Activated CD4-positive, CD25-positive, alpha-beta regulatory T cell treated with anti-CD3 and anti-CD28 coated beads, Interleukin-2, amount 50 U/mL, for 24 hours (primary cell): ENCODE data around the gene DCAF5.

Experiments used
- ATAC-seq, 2 donors: fragments of 150-1000 bp; cut with Tn5 transposase; one replicate each; pipeline ENCODE4 v1.10.0; 2021; ENCODE audit warnings: mild to moderate bottlenecking in 1 of 2, moderate library complexity in 1 of 2

The DCAF5 gene

DNA sequence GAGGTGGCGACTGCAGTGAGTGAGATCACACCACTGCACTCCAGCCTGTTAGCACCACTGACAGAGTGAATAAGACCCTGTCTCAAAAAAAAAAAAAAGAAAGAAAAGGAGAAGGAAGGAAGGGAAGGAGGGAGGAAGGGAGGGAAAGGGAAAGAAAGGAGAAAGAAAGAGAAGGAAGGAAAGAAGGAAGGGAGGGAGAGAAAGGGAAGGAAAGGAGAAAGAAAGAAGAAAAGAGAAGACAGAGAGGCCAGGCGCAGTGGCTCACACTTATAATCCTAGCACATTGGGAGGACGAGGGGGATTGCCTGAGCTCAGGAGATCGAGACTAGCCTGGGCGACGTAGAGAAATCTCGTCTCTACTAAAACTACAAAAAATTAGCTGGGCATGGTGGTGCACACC is 13.2 kb downstream of the DCAF5 start:
- ATAC-seq: no peak

DNA sequence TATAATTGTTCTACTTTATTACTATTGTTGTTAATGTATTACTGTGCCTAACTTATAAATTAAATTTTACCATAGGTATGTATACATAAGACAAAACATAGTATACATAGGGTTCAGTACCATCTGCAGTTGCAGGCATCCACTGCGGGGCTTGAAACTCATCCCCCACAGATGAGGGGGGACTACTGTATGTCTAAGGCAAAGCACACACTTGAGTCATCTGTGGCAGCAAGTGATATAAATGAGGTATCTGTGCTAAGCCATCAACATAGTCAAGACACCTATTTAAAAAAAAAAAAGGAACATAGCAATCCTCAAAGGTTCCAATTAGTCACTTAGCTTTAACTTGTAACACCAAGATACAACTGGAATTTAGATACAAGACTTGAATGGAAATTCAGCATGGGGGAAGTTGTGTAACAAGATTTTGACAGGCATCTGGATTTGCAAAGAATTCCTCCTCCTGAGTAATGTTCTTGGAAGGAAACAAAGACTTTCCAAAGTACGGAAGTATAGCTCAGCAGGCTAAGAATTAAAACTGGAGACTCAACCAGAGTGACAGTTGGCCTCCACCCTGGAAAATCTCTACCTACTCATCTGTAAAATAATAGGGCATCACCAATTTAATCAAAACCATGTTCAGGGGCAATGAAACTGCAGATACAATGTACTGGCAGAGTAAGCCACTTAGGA is 14.9 kb downstream of the DCAF5 start:
- ATAC-seq: peak; percentile 71 to 84

DNA sequence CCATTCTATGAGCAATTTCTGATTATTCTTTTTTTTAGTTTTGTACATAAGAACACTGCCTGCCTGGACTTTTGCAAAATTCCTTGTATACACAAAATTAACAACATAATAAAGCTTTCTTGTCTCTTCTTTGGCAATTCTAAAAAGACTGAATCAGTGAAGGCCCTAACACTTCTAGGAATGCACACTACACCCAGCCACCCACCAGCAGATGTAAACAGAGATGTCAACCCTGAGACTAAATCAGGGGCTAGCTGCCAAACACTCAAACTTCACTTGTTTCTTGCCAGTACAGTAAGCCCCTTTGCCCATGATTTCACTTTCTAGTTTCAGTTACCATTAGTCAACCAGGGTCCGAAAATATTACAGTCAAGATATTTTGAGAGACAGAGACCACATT is 15.5 kb downstream of the DCAF5 start:
- ATAC-seq: peak; percentile 27 to 39

DNA sequence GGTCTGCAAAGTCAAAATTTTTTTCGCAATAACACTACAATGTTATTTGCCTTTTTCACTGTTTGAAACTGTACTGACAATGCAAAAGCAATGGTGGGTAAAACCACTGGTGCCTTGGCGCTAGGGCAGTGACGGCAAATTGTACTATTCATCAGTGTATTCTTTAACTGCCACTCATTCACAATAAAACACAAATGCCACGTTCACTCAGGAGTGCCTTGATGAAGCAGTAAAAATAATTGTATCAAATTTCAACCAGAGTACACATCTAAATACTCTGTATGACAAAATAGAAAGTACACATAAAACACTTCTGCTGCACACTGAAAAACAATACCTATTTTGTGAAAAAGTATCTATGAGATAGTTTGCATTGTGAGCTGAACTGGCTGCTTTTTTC is 17.8 kb downstream of the DCAF5 start:
- no peak for ATAC-seq

DNA sequence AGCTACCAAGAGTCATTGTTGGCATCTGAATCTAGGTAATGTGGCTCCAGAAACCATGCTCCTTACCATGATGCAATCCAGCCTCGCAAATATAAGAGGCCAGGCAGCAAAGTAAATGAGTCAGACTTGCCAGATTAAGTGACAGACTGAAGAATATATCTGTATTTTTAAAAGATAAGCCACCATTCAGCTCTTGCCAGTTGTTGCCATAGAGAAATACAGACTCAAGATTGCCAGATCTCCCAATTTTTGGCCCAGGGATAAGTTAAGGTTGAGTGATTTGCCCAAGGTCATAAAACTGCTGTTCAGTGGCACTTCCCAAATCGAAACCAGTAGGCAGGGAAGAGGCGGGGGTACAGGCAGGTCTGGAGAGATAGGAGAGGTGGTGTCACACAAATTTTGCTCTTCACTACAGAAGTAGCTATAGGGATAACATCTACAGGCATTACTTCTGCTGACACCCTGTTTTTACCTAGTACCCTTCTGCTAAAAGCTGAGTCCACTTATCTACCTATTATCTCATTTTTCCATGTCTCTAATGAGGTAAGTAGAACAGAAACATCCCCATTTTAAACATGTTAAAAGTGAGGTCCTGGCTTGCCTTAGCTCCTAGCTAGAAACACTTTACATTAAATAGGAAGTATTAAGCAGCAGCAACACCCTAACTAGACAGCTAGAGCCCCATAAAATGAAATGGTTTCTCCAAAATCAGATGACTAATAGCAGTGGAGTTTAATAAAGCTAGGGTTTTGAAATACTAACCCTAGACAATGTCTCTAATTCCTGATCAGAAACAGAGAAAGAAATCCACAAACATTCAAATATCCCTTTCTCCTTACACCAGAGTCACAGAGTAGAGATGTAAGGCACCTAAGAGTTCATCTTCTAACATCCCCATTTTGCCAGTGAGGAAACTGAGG is 19.5 kb downstream of the DCAF5 start:
- peak; percentile 60 to 66 for ATAC-seq

DNA sequence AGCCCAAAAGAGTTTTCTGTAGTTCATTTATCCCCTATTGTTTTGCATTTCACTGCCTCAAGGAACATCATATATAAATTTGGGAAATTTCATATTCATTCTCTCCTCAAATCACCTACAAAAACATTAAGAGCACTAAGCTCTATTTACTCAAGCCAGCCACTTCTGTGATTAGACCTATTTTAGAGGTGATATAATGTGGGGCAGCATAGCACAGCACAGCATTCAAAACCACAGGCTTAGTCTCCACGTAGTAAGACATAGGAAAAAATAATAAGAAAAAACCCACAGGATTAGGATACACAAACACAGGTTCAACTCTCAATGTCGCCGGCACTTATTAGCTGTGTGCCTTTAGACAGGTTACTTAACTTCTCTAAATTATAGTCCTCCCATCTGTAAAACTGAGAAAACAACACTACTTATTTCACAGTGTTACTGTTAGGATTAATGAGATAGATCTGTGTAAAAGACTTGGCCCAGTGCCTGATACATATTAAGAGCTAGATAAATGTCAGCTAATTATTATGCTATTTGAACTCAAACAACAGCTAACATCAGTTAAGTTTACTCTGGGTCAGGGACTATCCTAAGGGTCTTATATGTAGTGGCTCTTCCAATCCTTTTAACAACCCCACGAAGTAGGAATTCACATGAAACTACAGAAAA is 20.3 kb downstream of the DCAF5 start:
- peak in 1 of 2 donors; percentile 4 for ATAC-seq

DNA sequence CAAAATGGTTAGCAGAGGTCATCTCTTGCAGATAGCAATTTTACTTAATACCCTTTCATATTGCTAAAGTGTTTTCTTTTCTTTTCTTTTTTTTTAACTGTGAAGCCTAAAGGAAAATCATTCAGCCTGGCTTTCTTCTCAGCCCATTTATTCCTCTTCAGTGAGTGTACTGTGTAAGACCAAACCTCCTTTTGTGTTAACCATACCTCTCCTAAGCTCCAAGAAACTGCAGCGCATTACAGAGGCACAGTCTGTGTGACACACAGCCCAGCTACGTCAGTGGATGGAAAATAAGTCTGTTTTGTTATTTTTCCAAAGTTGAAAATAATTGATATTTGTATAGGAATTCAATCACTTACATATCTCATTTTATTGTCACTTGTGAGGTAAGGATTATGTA is 21.7 kb downstream of the DCAF5 start:
- ATAC-seq: no peak

DNA sequence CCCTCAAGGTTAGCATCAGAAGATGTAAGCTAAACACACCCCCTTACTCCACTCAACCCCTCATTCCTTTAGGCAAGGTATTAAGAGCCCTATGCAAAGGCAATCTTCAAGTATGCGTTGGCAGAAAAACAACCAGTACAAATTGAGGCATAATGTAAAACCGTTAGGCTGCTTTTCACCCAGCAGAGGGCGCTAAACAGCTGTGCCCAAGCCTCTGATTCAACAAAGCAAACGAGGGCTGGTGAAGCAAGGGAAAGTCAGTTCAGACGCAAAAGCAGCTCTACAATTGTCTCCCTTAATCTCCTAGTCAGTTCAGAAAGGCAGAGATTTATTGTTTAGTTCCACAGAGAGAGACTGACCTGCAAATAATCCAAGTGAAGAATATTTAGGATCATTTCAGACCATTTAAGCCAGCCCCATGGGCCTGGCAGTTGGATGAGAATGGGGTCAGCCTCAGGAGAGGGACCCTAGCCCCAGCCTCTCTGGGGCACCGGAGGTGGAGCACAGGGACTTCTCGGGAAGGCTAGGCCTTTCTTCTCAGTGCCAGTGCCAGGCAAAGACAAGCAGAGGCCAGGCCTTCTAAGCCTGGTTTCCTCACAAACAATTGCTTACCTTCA is 23.5 kb downstream of the DCAF5 start:
- peak; percentile 60 to 76 for ATAC-seq

DNA sequence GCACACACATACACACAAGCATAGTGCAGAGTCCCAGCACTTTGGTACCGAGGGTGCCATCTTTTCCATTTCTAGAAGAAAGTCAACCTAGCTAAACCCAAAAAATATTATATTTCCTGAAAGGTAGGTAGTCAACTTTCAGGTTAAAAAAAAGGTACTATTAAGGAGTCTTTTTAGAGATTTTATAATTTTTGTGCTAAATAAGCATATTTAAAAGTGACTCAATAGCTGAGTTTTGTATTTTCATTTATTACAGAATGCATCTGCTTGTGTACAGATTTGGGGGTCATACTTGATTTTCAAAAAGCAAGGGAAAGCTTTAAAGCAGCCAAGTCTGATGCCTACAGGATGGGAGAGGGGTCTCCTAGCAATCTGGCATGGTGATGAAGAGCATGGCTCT is 34.6 kb downstream of the DCAF5 start:
- ATAC-seq: no peak

DNA sequence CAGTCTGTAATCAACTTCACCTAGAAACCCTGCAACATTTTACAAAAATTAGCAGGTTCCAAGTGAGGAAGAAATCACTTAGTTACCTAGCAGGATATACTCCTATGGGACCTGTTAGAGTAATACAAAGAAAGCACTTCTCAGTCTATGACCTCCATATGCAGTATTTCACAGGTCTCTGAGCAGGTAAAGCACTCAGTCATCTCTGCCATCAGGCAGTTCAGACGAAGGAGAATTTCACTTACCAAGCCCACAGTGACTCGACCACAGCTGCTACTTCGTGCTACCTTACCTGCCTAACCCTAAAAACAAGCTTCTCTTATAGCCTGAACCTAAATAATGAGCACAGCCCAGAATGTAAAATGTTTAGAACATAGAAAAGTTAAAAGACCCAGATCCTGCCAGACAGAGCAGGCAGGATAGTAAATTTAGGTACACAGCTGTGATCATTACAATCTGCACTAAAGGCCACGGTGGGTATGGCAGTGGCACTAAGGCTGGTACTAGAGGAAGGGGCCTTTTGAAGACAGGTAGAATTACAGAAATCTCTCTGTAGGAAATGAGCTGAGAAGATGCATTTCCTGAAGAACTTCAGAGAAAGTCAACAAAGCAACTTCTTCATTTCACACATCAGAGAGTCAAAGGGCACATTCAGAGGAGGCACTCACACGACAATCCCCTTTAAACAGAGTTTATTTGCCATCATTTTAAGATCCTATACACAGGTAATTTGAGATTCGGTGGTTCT is 35.7 kb downstream of the DCAF5 start:
- ATAC-seq: peak in 1 of 2 donors; percentile 36

DNA sequence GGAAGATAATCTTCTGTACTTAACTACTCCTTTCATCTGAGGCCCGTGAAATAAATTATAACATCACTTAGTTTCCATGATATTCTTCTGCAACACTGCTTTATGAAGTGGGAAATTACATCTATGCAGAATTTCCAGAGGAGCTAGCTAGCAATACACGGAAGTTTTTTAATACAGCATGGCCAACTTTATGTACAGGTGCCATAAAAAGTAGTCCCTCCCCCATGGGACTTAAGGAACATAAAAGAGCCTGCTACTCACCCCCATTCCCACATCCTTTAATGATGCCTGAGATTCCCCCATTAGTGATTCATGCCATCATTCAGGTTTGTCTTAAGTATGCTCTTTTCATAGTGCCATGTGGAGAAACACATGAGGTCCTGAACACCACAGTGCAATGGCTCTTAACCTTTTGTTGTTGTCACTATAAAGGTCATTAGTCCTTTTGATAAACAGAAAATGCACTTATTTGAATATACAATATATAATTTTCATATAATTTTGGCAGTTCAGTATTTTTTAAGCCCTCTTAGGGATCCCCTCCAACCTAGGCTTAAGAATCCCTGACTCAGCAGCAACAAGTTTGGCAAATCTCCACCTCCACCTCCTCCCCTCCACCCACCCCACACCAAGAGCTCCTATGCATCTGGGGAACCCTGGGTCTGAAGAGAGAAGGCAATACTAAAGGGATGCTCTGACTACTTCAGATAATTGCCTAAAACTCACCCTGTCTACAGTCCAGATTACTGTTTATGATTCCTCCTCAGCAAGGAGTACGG is 37.3 kb downstream of the DCAF5 start:
- ATAC-seq: no peak

DNA sequence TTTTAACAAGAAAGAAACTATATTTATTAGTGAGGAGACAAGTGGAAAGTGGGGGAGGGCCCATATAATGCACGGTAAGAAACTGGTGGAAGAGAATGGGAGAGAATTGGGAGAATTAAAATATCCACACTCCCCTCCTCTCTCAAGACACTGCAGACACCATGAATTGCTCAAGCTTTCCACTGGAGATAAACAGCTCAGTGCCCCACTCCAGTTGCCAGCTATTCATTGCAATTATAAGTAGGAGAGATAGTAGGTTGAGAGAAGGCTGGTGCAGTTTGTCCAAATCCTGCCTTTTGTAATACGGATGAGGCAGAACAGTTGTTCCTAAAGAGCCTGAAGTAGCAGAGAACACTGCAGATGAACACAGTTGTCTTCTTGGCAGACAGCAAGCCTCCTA is 38.2 kb downstream of the DCAF5 start:
- no peak for ATAC-seq

DNA sequence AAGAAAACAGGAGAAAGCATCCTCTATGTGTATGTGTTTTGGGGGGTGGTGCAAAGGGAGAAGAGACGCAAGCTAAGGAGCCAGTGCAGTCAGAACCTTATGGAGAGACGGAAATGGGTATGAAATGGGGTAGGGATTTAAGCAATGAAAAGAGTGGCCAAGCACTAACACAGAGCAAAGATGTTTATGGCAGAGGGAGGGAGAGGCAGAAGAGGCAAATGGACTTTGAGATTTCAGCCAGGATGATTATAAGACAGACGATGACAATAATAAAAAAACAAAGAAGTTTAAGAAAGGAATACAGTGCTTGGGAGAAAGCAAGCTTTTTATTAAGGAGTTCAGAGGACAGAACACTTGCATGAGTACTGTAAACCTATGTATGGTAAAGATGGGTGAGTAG is 44.6 kb downstream of the DCAF5 start:
- no peak for ATAC-seq

DNA sequence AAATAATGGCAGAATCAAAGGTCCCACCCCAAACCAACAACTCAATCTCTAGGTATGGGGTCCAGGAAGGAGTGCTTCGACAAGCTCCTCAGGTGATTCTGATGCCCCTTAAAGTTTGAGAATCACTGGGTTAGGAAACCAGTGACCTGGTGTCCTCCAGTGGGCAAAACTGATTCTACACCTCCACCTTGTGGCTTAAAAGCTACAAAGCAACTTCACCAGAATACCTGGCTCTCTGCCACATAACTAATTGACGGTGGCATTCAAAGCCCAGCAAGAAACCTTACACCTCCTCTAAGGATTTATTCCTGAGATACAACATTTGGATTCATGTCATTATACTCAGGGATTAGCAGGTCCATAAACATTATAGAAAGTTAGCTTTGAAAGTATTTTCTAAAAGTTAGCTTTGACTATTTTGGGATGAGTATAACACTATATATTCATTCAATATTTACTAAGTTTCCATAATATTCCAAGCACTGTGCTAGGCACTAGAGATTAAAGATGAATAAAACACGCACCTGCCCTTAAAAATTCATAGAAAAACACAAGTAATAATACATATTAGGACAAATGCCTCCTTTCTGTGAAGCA is 45.4 kb downstream of the DCAF5 start:
- peak; percentile 32 to 53 for ATAC-seq

DNA sequence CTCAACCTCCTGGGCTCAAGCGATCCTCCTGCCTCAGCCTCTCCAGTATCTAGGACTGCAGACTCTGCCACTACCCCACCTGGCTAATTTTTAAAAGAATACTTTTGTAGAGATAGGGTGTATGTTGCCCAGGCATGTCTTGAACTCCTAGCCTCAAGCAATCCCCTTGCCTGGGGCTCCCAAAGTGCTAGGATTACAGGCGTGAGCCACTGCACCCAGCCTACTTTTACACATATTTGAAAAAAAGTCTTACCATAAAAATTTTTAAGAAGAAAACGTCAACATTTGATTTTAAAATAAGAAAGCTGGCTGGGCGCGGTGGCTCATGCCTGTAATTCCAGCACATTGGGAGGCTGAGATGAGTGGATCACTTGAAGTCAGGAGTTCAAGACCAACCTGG is 46.5 kb downstream of the DCAF5 start:
- no peak for ATAC-seq

DNA sequence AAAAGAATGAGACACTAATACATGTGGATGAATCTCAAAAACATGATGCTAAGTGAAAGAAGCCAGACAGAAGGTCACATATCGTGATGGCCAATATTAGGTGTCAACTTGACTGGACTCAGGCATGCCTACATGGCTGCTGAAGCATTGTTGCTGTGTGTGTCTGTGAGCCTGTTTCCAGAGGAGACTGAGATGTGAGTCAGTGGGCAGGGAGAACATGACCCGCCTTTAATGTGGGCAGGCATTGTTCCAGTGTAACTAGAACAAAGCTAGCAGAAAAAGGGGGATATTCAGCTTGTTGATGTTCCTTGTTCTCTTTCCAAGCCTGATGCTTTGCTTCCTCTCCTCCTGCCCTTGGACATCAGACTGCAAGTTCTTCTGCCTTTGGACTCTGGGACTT is 47.6 kb downstream of the DCAF5 start:
- no peak for ATAC-seq

DNA sequence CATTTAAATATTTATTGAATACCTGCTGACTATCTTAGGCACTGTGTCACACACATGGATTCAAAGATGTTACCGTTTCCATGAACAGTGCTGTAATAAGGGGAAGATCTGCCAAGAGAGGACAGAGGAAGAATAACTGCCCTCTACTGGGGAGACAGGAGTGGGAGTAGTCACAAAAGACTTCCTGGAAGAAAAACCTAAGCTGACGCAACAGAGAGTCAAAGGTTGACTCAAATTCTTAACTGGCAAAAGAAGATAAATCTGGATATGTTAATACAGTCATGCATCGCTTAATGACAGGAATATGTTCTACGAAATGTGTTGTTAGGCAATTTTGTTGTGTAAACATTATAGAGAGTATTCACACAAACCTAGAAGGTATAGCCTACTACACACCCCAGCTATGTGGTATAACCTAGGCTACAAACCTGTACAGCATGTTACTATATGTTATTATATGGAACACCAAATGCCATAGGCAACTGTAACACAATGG is 51.5 kb downstream of the DCAF5 start:
- peak; percentile 68 to 83 for ATAC-seq

DNA sequence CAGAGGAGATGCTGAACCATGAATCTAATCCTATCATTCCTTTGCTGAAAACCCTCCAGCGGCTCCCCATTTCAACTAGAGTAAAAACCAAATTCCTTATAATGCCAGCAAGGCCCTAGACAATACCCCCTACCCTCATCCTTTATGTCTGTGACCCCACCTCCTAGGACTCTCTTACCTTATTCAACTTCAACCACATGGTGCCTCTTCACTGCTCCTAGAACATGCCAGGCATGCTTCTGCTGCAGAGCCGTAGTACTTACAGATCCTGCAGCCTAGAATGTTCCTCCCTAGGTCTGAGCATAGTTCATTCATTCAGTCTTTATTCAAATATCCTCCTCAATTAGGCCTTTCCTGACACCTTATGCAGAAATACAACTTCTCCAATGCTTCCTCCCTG is 54.9 kb downstream of the DCAF5 start:
- no peak for ATAC-seq

DNA sequence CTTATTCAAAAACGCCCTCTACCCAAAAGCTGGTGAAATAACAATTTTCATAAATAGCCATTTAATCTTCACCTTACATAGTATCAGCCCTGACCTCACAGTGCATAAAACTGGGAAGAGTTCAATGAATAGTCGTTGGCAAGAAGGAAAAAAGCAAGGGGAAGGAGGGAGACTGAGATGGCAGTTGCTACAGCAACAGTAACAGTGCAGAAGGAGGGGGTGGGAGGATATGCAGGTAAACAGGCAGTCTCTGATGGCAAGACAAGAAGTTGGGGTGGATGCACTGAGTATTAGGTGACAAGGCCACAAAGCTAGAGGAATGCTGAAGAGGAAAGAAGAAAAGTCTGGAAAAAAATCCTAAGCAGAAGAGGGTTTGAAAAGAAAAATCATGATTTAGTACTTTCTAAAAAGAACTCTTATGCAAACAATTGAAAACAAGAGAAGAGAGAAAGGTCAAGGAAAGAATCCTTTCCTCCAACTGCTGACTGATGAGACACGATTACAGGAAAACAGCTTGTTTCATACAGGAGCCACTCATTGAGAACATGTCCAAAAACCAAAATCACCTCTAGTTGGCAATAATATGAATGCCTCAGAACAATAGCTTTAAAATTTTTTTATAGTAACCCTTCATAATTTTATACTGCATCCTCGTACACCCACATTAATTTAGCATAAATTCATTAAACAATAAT is 56.0 kb downstream of the DCAF5 start:
- ATAC-seq: no peak

DNA sequence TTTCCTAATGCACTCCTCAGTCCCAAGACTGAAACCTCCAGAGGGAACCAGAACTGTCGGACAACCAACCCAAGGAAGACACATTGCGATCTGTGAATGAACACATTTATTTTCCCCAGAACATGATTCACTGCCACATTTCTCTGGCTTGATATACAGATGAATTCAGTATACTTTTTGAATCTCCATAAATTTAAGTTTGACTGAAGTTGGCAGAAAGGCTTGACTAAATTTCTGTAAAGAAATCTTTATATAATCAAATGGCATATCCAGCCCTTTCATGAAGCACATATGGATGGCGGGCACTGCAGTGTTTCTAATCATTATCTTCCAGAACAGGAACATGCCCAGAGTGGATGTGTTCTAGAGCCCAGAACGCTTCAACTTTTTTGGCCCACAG is 56.7 kb downstream of the DCAF5 start:
- no peak for ATAC-seq
